ENCODE measurements around the gene ITGB1. TPM values are rescaled to one million over a fixed set of nuclear protein-coding genes. Genes with fewer than 3 reads are reported as not detected.
A peak's percentile ranks its signal among the peaks of the same experiment; 100 is the strongest.

ITGB1 gene
- polyA plus RNA-seq, 1 of the 3 experiments (the other 2 are of a cell fraction), result 666 TPM

- Histone ChIP-seq H3K79me2 (ENCODE audit: insufficient read depth) (peaks cover 98% of the 10 kb centered on the region), H3K27ac (ENCODE audit: low read depth in 2 of 2, low read length in 1 of 2) (peak overlapping the region; percentile 2 to 60; a peak in 2 of 4 replicates), H3K4me1 (ENCODE audit: control insufficient read depth in 1 of 2, insufficient read depth in 2 of 2, low read depth in 1 of 2, low read length in 1 of 2) (peaks cover 0 to 15% of the 10 kb centered on the region in 2 experiments; a peak in 2 of 4 replicates), H3K9ac (no peak overlapping the region), H3K9me2 (no peaks in the 10 kb centered on the region), H2AFZ (ENCODE audit: low read depth) (no peak overlapping the region), H3K4me3 (ENCODE audit: low read depth in 2 of 2, low read length in 1 of 2) (no peak overlapping the region), H3K36me3 (replicated peaks in 1 of 2; ENCODE audit: control insufficient read depth in 1 of 2, insufficient read depth in 2 of 2, low read length in 1 of 2) (peaks cover 96 to 100% of the 10 kb centered on the region in 2 experiments), H3K4me2 (no peak overlapping the region), H3K9me3 (no peaks in the 10 kb centered on the region), H3K27me3 (ENCODE audit: insufficient read depth) (no peaks in the 10 kb centered on the region), H4K20me1 (ENCODE audit: insufficient read depth) (peaks cover 14% of the 10 kb centered on the region), H3F3A (replicated peaks; ENCODE audit: insufficient read depth) (peaks cover 43% of the 10 kb centered on the region)
- no peak for DNase-seq
- peak in 1 of 2 experiments; percentile 38; a peak in 1 of 4 replicates for TF ChIP-seq EP300 (IDR thresholded peaks at IDR 0.05; ENCODE audit: borderline replicate concordance in 1 of 2, low read depth in 1 of 2, low read length in 1 of 2)
- no peak for TF ChIP-seq JUND (IDR thresholded peaks at IDR 0.05)
- TF ChIP-seq GATA2 (CRISPR knock-in tag; IDR thresholded peaks at IDR 0.05), result peak; percentile 73
- ChIA-PET POLR2A (no interaction called here), CTCF (interaction anchor here (0.8 to 0.9 kb wide), 2 partner anchors 11 to 30 kb away, joined by 3 read pairs; no protein-coding TSS in a partner anchor)
- WGBS (ENCODE audit: low lambda C conversion rate), result 72% methylated on average over 2 of the region's 2 CpGs
Measured at GRCh38 chr10:32923849-32924248, 34.2 kb downstream of the ITGB1 start.

DNA sequence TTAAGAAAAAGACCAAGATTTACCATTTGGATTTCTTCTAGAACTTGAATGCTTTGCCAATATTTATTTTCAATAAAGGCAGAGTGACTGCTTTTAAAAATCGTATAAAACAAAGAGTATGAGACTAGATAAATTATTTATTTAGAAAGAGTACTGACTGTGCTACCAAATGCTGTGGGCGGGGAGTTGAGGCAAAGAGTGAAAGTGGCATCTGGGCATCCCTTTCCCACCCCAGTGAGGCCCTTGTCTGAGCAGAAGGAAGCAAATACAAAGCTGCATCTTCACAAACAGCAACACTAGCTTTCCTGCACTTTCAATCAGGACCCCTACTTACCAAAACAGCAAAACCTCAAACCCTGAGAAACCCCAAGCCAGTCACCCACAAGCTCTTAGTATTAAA, 34.9 kb downstream of the ITGB1 start:
- TF ChIP-seq, protein P1, sequence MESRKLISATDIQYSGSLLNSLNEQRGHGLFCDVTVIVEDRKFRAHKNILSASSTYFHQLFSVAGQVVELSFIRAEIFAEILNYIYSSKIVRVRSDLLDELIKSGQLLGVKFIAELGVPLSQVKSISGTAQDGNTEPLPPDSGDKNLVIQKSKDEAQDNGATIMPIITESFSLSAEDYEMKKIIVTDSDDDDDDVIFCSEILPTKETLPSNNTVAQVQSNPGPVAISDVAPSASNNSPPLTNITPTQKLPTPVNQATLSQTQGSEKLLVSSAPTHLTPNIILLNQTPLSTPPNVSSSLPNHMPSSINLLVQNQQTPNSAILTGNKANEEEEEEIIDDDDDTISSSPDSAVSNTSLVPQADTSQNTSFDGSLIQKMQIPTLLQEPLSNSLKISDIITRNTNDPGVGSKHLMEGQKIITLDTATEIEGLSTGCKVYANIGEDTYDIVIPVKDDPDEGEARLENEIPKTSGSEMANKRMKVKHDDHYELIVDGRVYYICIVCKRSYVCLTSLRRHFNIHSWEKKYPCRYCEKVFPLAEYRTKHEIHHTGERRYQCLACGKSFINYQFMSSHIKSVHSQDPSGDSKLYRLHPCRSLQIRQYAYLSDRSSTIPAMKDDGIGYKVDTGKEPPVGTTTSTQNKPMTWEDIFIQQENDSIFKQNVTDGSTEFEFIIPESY (IDR thresholded peaks at IDR 0.05; ENCODE audit: borderline replicate concordance, low read depth), result no peak
- TF ChIP-seq RAD21 (IDR thresholded peaks at IDR 0.05; ENCODE audit: low read length) (no peak), TAF1 (IDR thresholded peaks at IDR 0.05; ENCODE audit: borderline replicate concordance, low read depth, low read length) (no peak)
- H3K79me2 ChIP-seq (ENCODE audit: insufficient read depth), result peaks cover 98% of the 10 kb centered on the region
- H3F3A ChIP-seq (replicated peaks; ENCODE audit: insufficient read depth), result peaks cover 40% of the 10 kb centered on the region
- CTCF ChIA-PET, result interaction anchor here (0.8 to 0.9 kb wide), 2 partner anchors 11 to 31 kb away, joined by 3 read pairs; no protein-coding TSS in a partner anchor
- H3K4me2 ChIP-seq, result no peak overlapping the region
- no peak for DNase-seq
- POLR2A ChIA-PET, result no interaction called here
- no peak overlapping the region for H2AFZ ChIP-seq (ENCODE audit: low read depth)
- H3K9ac ChIP-seq, result no peak overlapping the region
- no peaks in the 10 kb centered on the region for H3K27me3 ChIP-seq (ENCODE audit: insufficient read depth)
- no peak overlapping the region for H3K4me3 ChIP-seq (ENCODE audit: low read depth in 2 of 2, low read length in 1 of 2)
- no peaks in the 10 kb centered on the region for H3K9me3 ChIP-seq
- H3K27ac ChIP-seq (ENCODE audit: low read depth in 2 of 2, low read length in 1 of 2), result peak overlapping the region; percentile 2 to 60; a peak in 1 of 4 replicates
- peaks cover 95 to 100% of the 10 kb centered on the region in 2 experiments for H3K36me3 ChIP-seq (replicated peaks in 1 of 2; ENCODE audit: control insufficient read depth in 1 of 2, insufficient read depth in 2 of 2, low read length in 1 of 2)
- H4K20me1 ChIP-seq (ENCODE audit: insufficient read depth), result peaks cover 14% of the 10 kb centered on the region
- peaks cover 0 to 15% of the 10 kb centered on the region in 2 experiments; a peak in 2 of 4 replicates for H3K4me1 ChIP-seq (ENCODE audit: control insufficient read depth in 1 of 2, insufficient read depth in 2 of 2, low read depth in 1 of 2, low read length in 1 of 2)
- H3K9me2 ChIP-seq, result no peaks in the 10 kb centered on the region
- 78% methylated on average over 2 of the region's 2 CpGs for WGBS (ENCODE audit: low lambda C conversion rate)

DNA sequence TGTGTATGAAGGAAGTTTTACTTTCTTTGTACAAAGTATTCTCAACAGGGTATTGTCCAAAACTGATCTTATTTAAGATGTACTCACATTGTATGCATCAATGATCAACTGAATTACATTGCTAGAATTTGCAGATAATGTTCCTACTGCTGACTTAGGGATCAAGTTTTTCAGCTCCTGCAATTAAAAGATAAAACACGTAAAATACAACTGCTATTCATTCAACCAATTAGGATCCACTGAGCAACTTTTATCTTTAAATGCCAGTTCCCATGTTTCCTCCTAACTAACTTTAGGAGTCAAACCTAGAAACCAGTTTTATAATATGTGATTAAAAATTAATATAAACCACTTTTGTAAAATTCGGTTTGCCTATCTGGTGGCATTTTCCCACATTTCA, 35.9 kb downstream of the ITGB1 start:
- no peaks in the 10 kb centered on the region for H3K9me2 ChIP-seq
- H3K4me2 ChIP-seq, result no peak overlapping the region
- H3K4me3 ChIP-seq (ENCODE audit: low read depth in 2 of 2, low read length in 1 of 2), result no peak overlapping the region
- H3K9ac ChIP-seq, result no peak overlapping the region
- H3F3A ChIP-seq (replicated peaks; ENCODE audit: insufficient read depth), result peaks cover 36% of the 10 kb centered on the region
- H4K20me1 ChIP-seq (ENCODE audit: insufficient read depth), result peaks cover 14% of the 10 kb centered on the region; the same call in 1 of the 2 replicates
- TF ChIP-seq MAX (IDR thresholded peaks at IDR 0.05; ENCODE audit: low read depth) (no peak), FOXJ3 (CRISPR knock-in tag; IDR thresholded peaks at IDR 0.05) (no peak), SIN3A (IDR thresholded peaks at IDR 0.05; ENCODE audit: borderline replicate concordance, low read depth, low read length) (no peak), RXRA (IDR thresholded peaks at IDR 0.05; ENCODE audit: borderline replicate concordance, low read depth) (no peak), RAD21 (IDR thresholded peaks at IDR 0.05; ENCODE audit: low read length) (no peak), MEF2A (IDR thresholded peaks at IDR 0.05; ENCODE audit: borderline replicate concordance, low read depth) (no peak), YY1 (IDR thresholded peaks at IDR 0.05; ENCODE audit: low read depth) (no peak), IRF3 (IDR thresholded peaks at IDR 0.05; ENCODE audit: low read depth, low read length) (no peak), CHD2 (IDR thresholded peaks at IDR 0.05; ENCODE audit: low read length, partially characterized antibody) (no peak), POLR2AphosphoS5 (IDR thresholded peaks at IDR 0.05; ENCODE audit: low read depth, low read length) (no peak), FOXM1 (IDR thresholded peaks at IDR 0.05; ENCODE audit: low read depth) (no peak)
- no peak for DNase-seq
- POLR2A ChIA-PET, result no interaction called here
- peaks cover 86 to 98% of the 10 kb centered on the region in 2 experiments for H3K36me3 ChIP-seq (replicated peaks in 1 of 2; ENCODE audit: control insufficient read depth in 1 of 2, insufficient read depth in 2 of 2, low read length in 1 of 2)
- H3K27me3 ChIP-seq (ENCODE audit: insufficient read depth), result no peaks in the 10 kb centered on the region
- H3K79me2 ChIP-seq (ENCODE audit: insufficient read depth), result peaks cover 98% of the 10 kb centered on the region
- 96% methylated on average over 2 of the region's 2 CpGs for WGBS (ENCODE audit: low lambda C conversion rate)
- CTCF ChIA-PET, result interaction anchor here (0.8 kb wide), 1 partner anchor 15 kb away, joined by 3 read pairs; no protein-coding TSS in a partner anchor
- peak overlapping the region in 1 of 2 experiments; percentile 4; a peak in 1 of 4 replicates for H3K27ac ChIP-seq (ENCODE audit: low read depth in 2 of 2, low read length in 1 of 2)
- peaks cover 0 to 15% of the 10 kb centered on the region in 2 experiments; a peak in 2 of 4 replicates for H3K4me1 ChIP-seq (ENCODE audit: control insufficient read depth in 1 of 2, insufficient read depth in 2 of 2, low read depth in 1 of 2, low read length in 1 of 2)
- H2AFZ ChIP-seq (ENCODE audit: low read depth), result no peak overlapping the region
- no peaks in the 10 kb centered on the region for H3K9me3 ChIP-seq
